ENCODE results near the gene RPLP2. TPM values are rescaled to one million over a fixed set of nuclear protein-coding genes. Genes with fewer than 3 reads are reported as not detected.

Gene RPLP2
- total RNA-seq, 1 experiment from 2014 or later = 2,582 TPM

GRCh38 chr11:777288-778255 is 32.2 kb upstream of the RPLP2 start, which contains the start of gene GATD1 (continued):
- TF ChIP-seq ZNF232 (CRISPR knock-in tag; IDR thresholded peaks at IDR 0.05) (peak; percentile 18; the same call in 1 of the 2 replicates), ZNF396 (CRISPR knock-in tag; IDR thresholded peaks at IDR 0.05; ENCODE audit: borderline replicate concordance) (no peak), ZNF532 (CRISPR knock-in tag; IDR thresholded peaks at IDR 0.05; ENCODE audit: borderline replicate concordance) (no peak), JUN (CRISPR knock-in tag; IDR thresholded peaks at IDR 0.05) (0 out of 2 replicates have a peak, but pooled peaks have one; percentile 2), AFF4 (CRISPR knock-in tag; IDR thresholded peaks at IDR 0.05; ENCODE audit: borderline replicate concordance) (no peak), FOXP4 (CRISPR knock-in tag; IDR thresholded peaks at IDR 0.05) (peak; percentile 81; the same call in 1 of the 2 replicates), IRF1 (CRISPR knock-in tag; IDR thresholded peaks at IDR 0.05) (no peak; the same call in 1 of the 2 replicates), ZBTB43 (CRISPR knock-in tag; IDR thresholded peaks at IDR 0.05) (no peak), IRF2 (CRISPR knock-in tag; IDR thresholded peaks at IDR 0.05; ENCODE audit: borderline replicate concordance, low read depth) (no peak), OVOL2 (CRISPR knock-in tag; IDR thresholded peaks at IDR 0.05; ENCODE audit: borderline replicate concordance) (no peak), RORB (CRISPR knock-in tag; IDR thresholded peaks at IDR 0.05) (no peak), E2F4 (CRISPR knock-in tag; IDR thresholded peaks at IDR 0.05; ENCODE audit: borderline replicate concordance, low read depth) (no peak), NFATC4 (CRISPR knock-in tag; IDR thresholded peaks at IDR 0.05) (no peak), ERG (CRISPR knock-in tag; IDR thresholded peaks at IDR 0.05) (no peak), STAT6 (CRISPR knock-in tag; conservative IDR thresholded peaks at IDR 0.05; ENCODE audit: low read depth) (no peak), CTCF (IDR thresholded peaks at IDR 0.05) (no peak)
